ENCODE measurements around the gene EFNA5.
A peak's percentile ranks its signal among the peaks of the same experiment; 100 is the strongest.
"Not testable (repeated sequence)": the region's sequence is repeated elsewhere in the genome, so short reads cannot be mapped to it uniquely, and the experiment has no call there.

EFNA5 gene

DNA sequence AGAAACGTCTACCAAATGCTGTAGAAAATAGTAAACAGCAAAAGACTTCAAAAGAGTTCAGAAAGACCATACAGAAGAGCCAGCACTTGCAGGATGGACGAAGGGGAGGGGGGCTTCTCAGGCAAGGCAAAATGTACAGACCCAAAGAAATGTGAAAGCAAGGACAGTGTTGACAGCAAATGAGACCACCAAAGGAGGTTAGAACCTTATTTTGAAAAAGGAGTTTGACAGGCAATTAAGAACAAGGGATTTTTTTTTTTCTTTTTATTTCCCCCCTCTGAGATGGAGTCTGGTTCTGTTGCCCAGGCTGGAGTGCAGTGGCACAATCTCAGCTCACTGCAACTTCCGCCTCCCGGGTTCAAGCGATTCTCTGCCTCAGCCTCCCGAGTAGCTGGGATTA lies 223.2 kb downstream of the EFNA5 start:
- DNase-seq: no peak

DNA sequence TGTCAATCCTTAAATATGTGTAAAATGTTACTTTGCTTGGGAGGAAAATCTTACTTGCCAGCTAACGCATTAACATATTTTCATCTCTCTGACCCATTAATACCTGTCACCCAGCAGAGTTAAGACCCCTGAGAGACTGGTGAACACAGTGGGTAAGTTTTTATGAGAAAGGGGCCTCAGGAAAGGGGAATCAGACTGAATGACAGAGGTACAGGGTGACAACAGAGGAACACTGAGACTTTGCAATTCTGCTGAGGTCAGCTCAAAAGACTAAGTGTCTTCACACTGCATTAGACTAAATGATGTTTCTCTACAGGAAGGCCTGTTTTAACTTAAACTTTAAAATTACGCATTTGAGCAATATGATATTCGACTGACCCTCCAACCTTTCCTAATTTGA lies 223.8 kb downstream of the EFNA5 start:
- no peak for DNase-seq

GRCh38 chr5:107444300-107444699 lies 226.4 kb downstream of the EFNA5 start:
- no peak for DNase-seq

GRCh38 chr5:107443897-107444296 lies 226.8 kb downstream of the EFNA5 start:
- DNase-seq: no peak

GRCh38 chr5:107442452-107442851 lies 228.3 kb downstream of the EFNA5 start:
- DNase-seq: no peak

GRCh38 chr5:107439832-107440231 lies 230.9 kb downstream of the EFNA5 start:
- no peak for DNase-seq

DNA sequence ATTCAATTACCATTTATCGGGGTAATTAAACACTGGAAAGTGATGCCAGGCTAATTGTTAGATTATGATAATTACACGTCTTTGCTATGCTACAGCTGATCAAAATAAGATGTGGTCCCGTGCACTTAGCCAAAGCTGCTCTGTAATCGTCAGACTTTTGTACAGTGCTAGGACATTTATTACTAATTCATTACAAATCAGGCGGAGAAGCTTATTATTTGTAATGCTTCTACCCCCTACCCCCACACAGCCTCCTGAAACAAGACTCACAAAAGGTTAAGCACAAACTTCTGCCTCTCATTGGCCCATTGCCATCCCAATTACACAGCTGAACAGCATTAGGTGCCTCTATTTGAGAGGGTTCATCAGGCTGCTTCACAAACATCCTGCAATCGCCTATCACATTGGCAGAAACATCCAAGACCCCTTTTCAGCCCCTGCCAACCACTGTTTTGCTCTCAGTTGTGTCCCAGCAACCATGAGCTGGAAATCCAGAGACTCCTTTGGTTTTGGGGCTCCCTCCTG lies 232.7 kb downstream of the EFNA5 start:
- no peak for DNase-seq

DNA sequence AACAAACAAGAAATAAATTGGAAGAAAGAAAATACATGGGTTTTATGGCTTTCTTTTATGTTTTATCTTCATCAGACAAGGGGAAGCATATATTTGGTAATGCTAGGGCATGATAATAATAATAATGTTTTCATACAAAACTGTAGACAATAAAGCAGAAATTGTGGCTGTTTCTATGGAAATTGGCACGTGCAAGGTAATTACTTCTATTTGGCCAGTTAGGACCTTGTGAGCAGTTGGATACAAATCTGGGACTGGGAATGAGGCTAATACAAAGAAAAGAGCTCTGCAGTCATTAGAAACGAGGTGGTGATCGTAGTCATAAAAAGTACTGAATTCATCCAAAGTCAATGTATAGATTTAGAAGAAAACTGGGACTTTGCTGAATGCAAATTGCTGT lies 233.6 kb downstream of the EFNA5 start:
- DNase-seq: no peak

GRCh38 chr5:107436201-107436600 lies 234.5 kb downstream of the EFNA5 start:
- DNase-seq: no peak

- no peak for DNase-seq
Measured at GRCh38 chr5:107435061-107435460, 235.7 kb downstream of the EFNA5 start.

DNA sequence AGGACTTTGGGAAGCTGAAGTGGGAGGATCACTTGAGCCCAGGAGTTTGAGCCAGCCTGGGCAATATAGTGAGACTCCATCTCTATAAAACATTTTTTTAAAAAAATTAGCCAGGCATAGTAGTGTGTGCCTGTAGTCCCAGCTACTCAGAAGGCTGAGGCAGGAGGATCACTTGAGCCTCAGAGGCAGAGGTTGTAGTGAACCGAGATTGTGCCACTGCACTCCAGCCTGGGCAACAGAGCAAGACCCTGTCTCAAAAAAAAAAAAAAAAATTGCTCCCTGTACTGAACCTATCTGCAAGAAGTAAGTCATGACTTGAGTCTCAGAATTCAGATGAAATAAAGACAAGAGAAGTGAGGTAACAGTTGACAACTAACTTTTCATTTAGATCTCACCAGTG lies 237.1 kb downstream of the EFNA5 start:
- DNase-seq: not testable (repeated sequence)

- peak; percentile 80 for DNase-seq
Measured at GRCh38 chr5:107431998-107432397, 238.7 kb downstream of the EFNA5 start.

DNA sequence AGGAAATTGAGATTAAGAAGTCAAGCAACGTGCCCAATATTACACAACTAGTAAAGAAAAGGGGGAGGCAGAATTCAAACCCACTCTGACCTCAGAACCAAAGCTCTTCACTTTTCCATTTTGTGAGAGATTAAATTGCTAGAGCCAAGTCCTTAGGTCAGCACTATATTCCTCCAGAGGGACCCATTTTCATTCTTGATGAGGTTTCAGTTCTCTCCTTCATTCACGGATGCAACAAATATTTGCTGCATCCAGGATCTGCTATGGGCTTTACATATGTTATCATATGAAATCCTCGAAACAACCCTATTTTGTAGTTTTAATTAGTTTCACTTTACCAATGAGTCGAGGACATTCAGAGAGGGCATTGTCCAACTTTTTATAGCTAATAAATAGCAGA lies 239.2 kb downstream of the EFNA5 start:
- no peak for DNase-seq

DNA sequence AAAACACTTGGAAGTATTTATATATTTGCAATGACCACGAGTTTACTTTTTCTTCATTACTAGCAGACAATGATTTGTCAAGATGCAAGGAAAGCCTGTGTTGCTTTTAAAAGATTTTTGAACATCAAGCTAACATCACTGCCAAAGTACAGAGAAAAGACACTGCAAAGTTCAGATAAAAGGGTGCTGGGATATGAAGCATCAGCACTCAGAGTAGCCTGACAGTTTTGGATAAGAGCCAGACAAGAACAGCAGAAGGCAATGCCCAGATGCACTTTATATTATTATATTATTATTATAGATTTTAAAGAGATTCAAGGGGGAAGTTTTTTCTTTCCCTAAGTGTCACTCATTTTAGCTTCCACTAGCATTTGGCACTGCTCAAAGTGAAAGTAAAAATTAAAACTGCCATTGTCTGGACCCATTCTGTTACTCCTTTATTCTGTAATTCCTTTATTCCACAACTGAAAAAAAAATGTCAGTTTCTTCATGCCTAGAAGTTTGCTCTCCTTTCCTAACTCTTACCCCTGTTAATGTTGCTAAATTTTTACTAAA lies 240.6 kb downstream of the EFNA5 start:
- DNase-seq: peak; percentile 25

- DNase-seq: peak; percentile 17
Measured at GRCh38 chr5:107428303-107428813, 242.4 kb downstream of the EFNA5 start.

- no peak for DNase-seq
Measured at GRCh38 chr5:107426872-107427271, 243.9 kb downstream of the EFNA5 start.

DNA sequence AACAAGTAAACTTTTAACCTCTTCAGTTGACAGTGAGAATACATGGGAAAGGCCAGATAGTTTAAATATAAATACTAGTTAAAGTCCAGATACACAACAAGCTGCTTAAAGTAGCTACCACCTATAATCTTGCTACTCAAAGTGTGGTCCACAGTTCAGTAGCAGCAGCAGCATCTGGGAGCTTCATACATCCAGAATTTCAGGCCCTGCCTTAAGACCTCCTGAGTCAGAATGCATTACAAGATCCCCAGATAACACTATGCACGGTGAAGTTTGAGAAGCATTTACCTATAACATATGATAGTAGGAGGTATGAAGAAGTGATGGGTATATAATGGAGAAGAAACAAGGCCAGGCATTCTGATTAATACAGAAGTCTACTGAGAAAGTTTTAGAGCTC lies 244.5 kb downstream of the EFNA5 start:
- no peak for DNase-seq

GRCh38 chr5:107425541-107426031 lies 245.2 kb downstream of the EFNA5 start:
- DNase-seq: peak; percentile 86

GRCh38 chr5:107424491-107424890 lies 246.2 kb downstream of the EFNA5 start:
- DNase-seq: no peak

- no peak for DNase-seq
Measured at GRCh38 chr5:107422494-107422893, 248.2 kb downstream of the EFNA5 start.

GRCh38 chr5:107419498-107419897 lies 251.2 kb downstream of the EFNA5 start:
- DNase-seq: no peak

GRCh38 chr5:107418902-107419301 lies 251.8 kb downstream of the EFNA5 start:
- DNase-seq: no peak

DNA sequence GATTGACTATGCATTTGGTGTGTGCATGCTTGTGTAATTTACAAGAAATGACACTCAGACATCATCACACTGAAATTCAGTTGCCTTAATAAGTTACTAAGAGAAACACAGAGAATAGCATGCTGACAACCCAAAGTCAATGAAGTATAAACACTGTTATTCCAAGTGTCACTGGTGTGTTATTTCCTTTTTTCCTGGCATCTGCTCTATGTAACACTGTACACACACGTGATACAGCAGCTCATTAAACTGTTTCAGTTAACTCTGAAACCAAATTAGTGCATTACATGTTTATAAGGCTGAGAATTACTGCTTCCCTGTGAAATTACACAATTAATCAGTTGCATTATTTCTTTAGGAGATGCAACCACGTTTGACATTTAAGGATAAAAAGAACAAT lies 252.7 kb downstream of the EFNA5 start:
- DNase-seq: peak; percentile 11

- no peak for DNase-seq
Measured at GRCh38 chr5:107415762-107416161, 255.0 kb downstream of the EFNA5 start.

DNA sequence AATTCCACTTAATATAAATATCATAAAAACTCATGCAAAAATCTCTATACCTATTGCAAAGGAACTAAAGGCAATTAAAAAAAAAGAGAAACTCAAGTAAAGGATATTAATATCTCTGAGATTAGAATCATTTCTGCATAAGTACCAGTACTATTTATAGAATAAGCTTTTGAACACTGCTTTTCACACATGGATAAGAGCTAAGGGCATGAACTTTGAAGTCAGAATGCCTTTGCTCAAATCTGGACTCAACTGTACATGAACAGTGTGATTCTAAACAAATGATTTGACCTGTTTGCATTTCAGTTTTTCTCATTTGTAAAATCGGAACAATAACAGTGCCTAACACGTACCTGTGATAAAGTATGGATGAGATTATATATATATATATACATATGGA lies 255.9 kb downstream of the EFNA5 start:
- DNase-seq: no peak

All from HCEC 1CT (cell line).